ENCODE results near the gene PCDHA13. TPM values are rescaled to one million over a fixed set of nuclear protein-coding genes. Genes with fewer than 3 reads are reported as not detected.
"Not testable (repeated sequence)": the region's sequence is repeated elsewhere in the genome, so short reads cannot be mapped to it uniquely, and the experiment has no call there.

PCDHA13 gene
- polyA plus RNA-seq (0.04 to 0.12 TPM in 2 of 3 replicates, not detected in the other), polyA minus RNA-seq (0.38 to 0.43 TPM in 2 of 3 replicates, not detected in the other)
- polyA plus RNA-seq (2011; ENCODE audit: low read depth): not detected
- 0.01 TPM in 1 of 2 replicates, not detected in the other for polyA plus RNA-seq (2011; cell fraction: cytosol; rRNA removed)
- 0.13 and 0.35 TPM in 2 replicates for polyA plus RNA-seq (2011; cell fraction: nucleus; rRNA removed)
- 0.05 TPM in 1 of 2 replicates, not detected in the other for polyA plus RNA-seq (2012; ENCODE audit: low replicate concordance)
- polyA minus RNA-seq (2011; cell fraction: cytosol; rRNA and poly(A)+ RNA removed): not detected
- polyA minus RNA-seq (2011; cell fraction: nucleus; rRNA and poly(A)+ RNA removed): 0.32 and 0.62 TPM in 2 replicates

GRCh38 chr5:140881889-140882590, at the start of gene PCDHA13:
PCDHA13 (plus strand) TSS chr5:140882124; CDS start chr5:140882269, 145 bp downstream.
- no peak within 1 kb of the TSS for H3K4me3 ChIP-seq (ENCODE audit: control insufficient read depth in 2 of 3, extremely low read depth in 1 of 3, insufficient read depth in 2 of 3, low read depth in 1 of 3, low read length in 3 of 3)
- no peak within 1 kb of the TSS for H3K9ac ChIP-seq (ENCODE audit: control insufficient read depth, extremely low read depth, insufficient read depth, low read length)
- H3K9me3 ChIP-seq (ENCODE audit: control insufficient read depth, low read depth, low read length): peaks cover 17% of the 10 kb centered on the region
- H2AFZ ChIP-seq (ENCODE audit: control insufficient read depth, low read length): no peak within 1 kb of the TSS
- no peaks in the 10 kb centered on the region for H3K27me3 ChIP-seq (ENCODE audit: control insufficient read depth, extremely low read depth, insufficient read depth, low read length)
- dilution Hi-C loops (cut with MboI; ENCODE audit: extremely low pct_ligation_motif_present, low sequenced_read_pairs): no loop called here
- no peaks in the 10 kb centered on the region for H3K4me1 ChIP-seq (ENCODE audit: control insufficient read depth, extremely low read depth, insufficient read depth, low read length)
- FAIRE-seq: no peak
- no peak for DNase-seq (ENCODE audit: low read depth, low spot score)
- H3K4me2 ChIP-seq (ENCODE audit: control insufficient read depth, extremely low read depth, insufficient read depth, low read depth, low read length): no peak within 1 kb of the TSS
- no peak within 1 kb of the TSS for H3K27ac ChIP-seq (ENCODE audit: control insufficient read depth, insufficient read depth, low read length)
- H3K9me1 ChIP-seq (ENCODE audit: control insufficient read depth, extremely low read depth, insufficient read depth, low read length): no peaks in the 10 kb centered on the region
- no peaks in the 10 kb centered on the region for H4K20me1 ChIP-seq (ENCODE audit: control insufficient read depth, extremely low read depth, insufficient read depth, low read length)
- no peaks in the 10 kb centered on the region for H3K36me3 ChIP-seq (ENCODE audit: control insufficient read depth in 2 of 2, extremely low read depth in 1 of 2, insufficient read depth in 2 of 2, low read length in 2 of 2)
- no peaks in the 10 kb centered on the region for H3K79me2 ChIP-seq (ENCODE audit: control insufficient read depth, insufficient read depth, low read length)
- TF ChIP-seq CTCF (optimal IDR thresholded peaks at IDR 0.05 in 1 of 3, IDR thresholded peaks at IDR 0.05 in 1 of 3, conservative IDR thresholded peaks at IDR 0.05 in 1 of 3; ENCODE audit: extremely low read depth in 1 of 3, insufficient read depth in 2 of 3, low read length in 3 of 3): peak; percentile 22 to 37 (median 26)
- no peak for TF ChIP-seq EZH2 (IDR thresholded peaks at IDR 0.05; ENCODE audit: low read length)

GRCh38 chr5:140833993-140834392, 47.9 kb upstream of the PCDHA13 start, which contains the start of gene PCDHA7:
PCDHA7 (plus strand) TSS chr5:140834269; CDS start chr5:140834384, 115 bp downstream.
- H4K20me1 ChIP-seq (ENCODE audit: control insufficient read depth, extremely low read depth, insufficient read depth, low read length): no peaks in the 10 kb centered on the region
- no peak within 1 kb of the TSS for H3K27ac ChIP-seq (ENCODE audit: control insufficient read depth, insufficient read depth, low read length)
- TF ChIP-seq CTCF (optimal IDR thresholded peaks at IDR 0.05 in 1 of 3, IDR thresholded peaks at IDR 0.05 in 1 of 3, conservative IDR thresholded peaks at IDR 0.05 in 1 of 3; ENCODE audit: extremely low read depth in 1 of 3, insufficient read depth in 2 of 3, low read length in 3 of 3) (no peak), EZH2 (IDR thresholded peaks at IDR 0.05; ENCODE audit: low read length) (no peak)
- no peaks in the 10 kb centered on the region for H3K4me1 ChIP-seq (ENCODE audit: control insufficient read depth, extremely low read depth, insufficient read depth, low read length)
- no peaks in the 10 kb centered on the region for H3K27me3 ChIP-seq (ENCODE audit: control insufficient read depth, extremely low read depth, insufficient read depth, low read length)
- H3K4me2 ChIP-seq (ENCODE audit: control insufficient read depth, extremely low read depth, insufficient read depth, low read depth, low read length): no peak within 1 kb of the TSS
- H3K9ac ChIP-seq (ENCODE audit: control insufficient read depth, extremely low read depth, insufficient read depth, low read length): no peak within 1 kb of the TSS
- H3K79me2 ChIP-seq (ENCODE audit: control insufficient read depth, insufficient read depth, low read length): no peaks in the 10 kb centered on the region
- peaks cover 16% of the 10 kb centered on the region for H3K9me3 ChIP-seq (ENCODE audit: control insufficient read depth, low read depth, low read length)
- H2AFZ ChIP-seq (ENCODE audit: control insufficient read depth, low read length): no peak within 1 kb of the TSS
- H3K36me3 ChIP-seq (ENCODE audit: control insufficient read depth in 2 of 2, extremely low read depth in 1 of 2, insufficient read depth in 2 of 2, low read length in 2 of 2): no peaks in the 10 kb centered on the region
- FAIRE-seq (no peak), DNase-seq (ENCODE audit: low read depth, low spot score) (no peak)
- dilution Hi-C loops (cut with MboI; ENCODE audit: extremely low pct_ligation_motif_present, low sequenced_read_pairs): no loop called here
- H3K9me1 ChIP-seq (ENCODE audit: control insufficient read depth, extremely low read depth, insufficient read depth, low read length): no peaks in the 10 kb centered on the region
- no peak within 1 kb of the TSS for H3K4me3 ChIP-seq (ENCODE audit: control insufficient read depth in 2 of 3, extremely low read depth in 1 of 3, insufficient read depth in 2 of 3, low read depth in 1 of 3, low read length in 3 of 3)

- H3K4me2 ChIP-seq (ENCODE audit: control insufficient read depth, extremely low read depth, insufficient read depth, low read depth, low read length); dilution Hi-C loops (cut with MboI; ENCODE audit: extremely low pct_ligation_motif_present, low sequenced_read_pairs); H3K9ac ChIP-seq (ENCODE audit: control insufficient read depth, extremely low read depth, insufficient read depth, low read length); H3K4me1 ChIP-seq (ENCODE audit: control insufficient read depth, extremely low read depth, insufficient read depth, low read length); H3K79me2 ChIP-seq (ENCODE audit: control insufficient read depth, insufficient read depth, low read length); H3K9me1 ChIP-seq (ENCODE audit: control insufficient read depth, extremely low read depth, insufficient read depth, low read length); FAIRE-seq; H4K20me1 ChIP-seq (ENCODE audit: control insufficient read depth, extremely low read depth, insufficient read depth, low read length); H3K36me3 ChIP-seq (ENCODE audit: control insufficient read depth in 2 of 2, extremely low read depth in 1 of 2, insufficient read depth in 2 of 2, low read length in 2 of 2); H3K27ac ChIP-seq (ENCODE audit: control insufficient read depth, insufficient read depth, low read length); H2AFZ ChIP-seq (ENCODE audit: control insufficient read depth, low read length); DNase-seq (ENCODE audit: low read depth, low spot score); H3K27me3 ChIP-seq (ENCODE audit: control insufficient read depth, extremely low read depth, insufficient read depth, low read length); H3K4me3 ChIP-seq (ENCODE audit: control insufficient read depth in 2 of 3, extremely low read depth in 1 of 3, insufficient read depth in 2 of 3, low read depth in 1 of 3, low read length in 3 of 3): not testable (repeated sequence)
- H3K9me3 ChIP-seq (ENCODE audit: control insufficient read depth, low read depth, low read length): peaks cover 16% of the 10 kb centered on the region
Measured at GRCh38 chr5:140834439-140835008, 47.4 kb upstream of the PCDHA13 start.
